A673 (cell line): ENCODE measurements around the gene SMYD3.

ENCODE experiments used
- EZH2 ChIP-seq: fragments of 200-600 bp; sonication (generic); IDR thresholded peaks from 2 replicates; pipeline ENCODE4 v1.6.1; 2017; ENCODE audit warnings: borderline replicate concordance, low read depth, mild to moderate bottlenecking, mixed read lengths, antibody characterized with exemption, low read length; ENCODE audit not compliant: poor library complexity, severe bottlenecking
- TF ChIP-seq, protein P1 (sequence below): fragments of 300-800, 200-600 bp; sonication (generic); conservative IDR thresholded peaks from 2 replicates; pipeline ENCODE4 v1.5.1; 2017; ENCODE audit warnings: low read depth, mild to moderate bottlenecking, antibody characterized with exemption, low read length, moderate library complexity, mixed read lengths

DNA sequence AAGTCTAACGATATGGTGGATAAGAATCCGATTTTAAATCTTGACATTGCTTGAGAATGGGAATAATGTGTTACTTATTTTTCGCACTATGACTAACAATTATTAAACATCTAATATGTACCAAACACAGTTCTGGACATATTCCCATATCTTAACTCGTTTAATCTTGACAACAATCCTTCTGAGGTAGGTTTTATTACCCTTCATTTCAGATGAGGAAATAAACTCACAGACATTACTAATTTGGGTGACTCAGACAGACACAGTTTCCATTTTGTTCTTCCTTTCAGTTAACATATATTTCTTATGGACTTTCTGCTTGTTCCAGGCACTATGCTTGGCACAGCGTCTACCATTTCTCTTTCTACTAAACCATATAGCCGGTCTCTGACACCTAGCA lies 244.8 kb downstream of the SMYD3 start:
- TF ChIP-seq, protein P1, sequence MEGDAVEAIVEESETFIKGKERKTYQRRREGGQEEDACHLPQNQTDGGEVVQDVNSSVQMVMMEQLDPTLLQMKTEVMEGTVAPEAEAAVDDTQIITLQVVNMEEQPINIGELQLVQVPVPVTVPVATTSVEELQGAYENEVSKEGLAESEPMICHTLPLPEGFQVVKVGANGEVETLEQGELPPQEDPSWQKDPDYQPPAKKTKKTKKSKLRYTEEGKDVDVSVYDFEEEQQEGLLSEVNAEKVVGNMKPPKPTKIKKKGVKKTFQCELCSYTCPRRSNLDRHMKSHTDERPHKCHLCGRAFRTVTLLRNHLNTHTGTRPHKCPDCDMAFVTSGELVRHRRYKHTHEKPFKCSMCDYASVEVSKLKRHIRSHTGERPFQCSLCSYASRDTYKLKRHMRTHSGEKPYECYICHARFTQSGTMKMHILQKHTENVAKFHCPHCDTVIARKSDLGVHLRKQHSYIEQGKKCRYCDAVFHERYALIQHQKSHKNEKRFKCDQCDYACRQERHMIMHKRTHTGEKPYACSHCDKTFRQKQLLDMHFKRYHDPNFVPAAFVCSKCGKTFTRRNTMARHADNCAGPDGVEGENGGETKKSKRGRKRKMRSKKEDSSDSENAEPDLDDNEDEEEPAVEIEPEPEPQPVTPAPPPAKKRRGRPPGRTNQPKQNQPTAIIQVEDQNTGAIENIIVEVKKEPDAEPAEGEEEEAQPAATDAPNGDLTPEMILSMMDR, result no peak
- no peak for TF ChIP-seq EZH2
